Coronary artery (tissue), 2 donors: Measurements from ENCODE around the gene MARF1.

Source experiments
- DNase-seq: peaks from one replicate; pipeline ENCODE4 v3.0.0-alpha.2; 2017; ENCODE audit warnings: low spot score
- H3K27ac ChIP-seq, 2 donors: fragments of 200-600 bp; sonication (generic); one replicate each; pipeline ENCODE4 v1.5.1; 2016 to 2019
- H3K4me3 ChIP-seq: fragments of 200-600 bp; sonication (generic); 2 replicates; pipeline ENCODE4 v1.5.1; 2016; ENCODE audit warnings: mild to moderate bottlenecking, moderate library complexity
- TF ChIP-seq, protein P1 (sequence below): fragments of 200-600 bp; sonication (generic); IDR thresholded peaks from one replicate; pipeline ENCODE4 v1.5.1; 2019; ENCODE audit warnings: antibody characterized with exemption

Gene MARF1

DNA sequence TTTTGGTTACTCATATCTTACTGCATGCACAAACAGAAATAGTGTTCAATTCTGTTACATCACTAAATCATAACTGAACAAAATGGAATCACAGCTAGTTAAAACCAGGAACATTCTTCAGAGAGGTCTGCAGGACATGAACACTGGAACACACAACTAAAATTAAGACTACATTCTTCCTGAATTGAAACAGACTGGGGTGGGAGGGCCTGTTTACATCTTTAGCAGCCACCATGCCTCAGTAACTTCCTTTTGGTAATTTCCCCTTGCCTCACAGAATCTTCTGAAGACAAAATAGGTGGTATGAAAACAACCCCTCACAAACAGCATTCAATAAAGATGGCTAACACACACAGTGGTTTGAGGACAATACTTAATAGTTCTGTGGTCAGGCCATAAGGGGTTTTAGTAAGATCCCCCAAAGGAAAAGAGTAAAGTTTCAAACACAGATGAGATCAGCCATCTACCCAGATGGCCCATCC is 6.5 kb downstream of the MARF1 start:
- no peak for DNase-seq
- Histone ChIP-seq H3K4me3 (no peak overlapping the region), H3K27ac (no peak overlapping the region)
- TF ChIP-seq, protein P1, sequence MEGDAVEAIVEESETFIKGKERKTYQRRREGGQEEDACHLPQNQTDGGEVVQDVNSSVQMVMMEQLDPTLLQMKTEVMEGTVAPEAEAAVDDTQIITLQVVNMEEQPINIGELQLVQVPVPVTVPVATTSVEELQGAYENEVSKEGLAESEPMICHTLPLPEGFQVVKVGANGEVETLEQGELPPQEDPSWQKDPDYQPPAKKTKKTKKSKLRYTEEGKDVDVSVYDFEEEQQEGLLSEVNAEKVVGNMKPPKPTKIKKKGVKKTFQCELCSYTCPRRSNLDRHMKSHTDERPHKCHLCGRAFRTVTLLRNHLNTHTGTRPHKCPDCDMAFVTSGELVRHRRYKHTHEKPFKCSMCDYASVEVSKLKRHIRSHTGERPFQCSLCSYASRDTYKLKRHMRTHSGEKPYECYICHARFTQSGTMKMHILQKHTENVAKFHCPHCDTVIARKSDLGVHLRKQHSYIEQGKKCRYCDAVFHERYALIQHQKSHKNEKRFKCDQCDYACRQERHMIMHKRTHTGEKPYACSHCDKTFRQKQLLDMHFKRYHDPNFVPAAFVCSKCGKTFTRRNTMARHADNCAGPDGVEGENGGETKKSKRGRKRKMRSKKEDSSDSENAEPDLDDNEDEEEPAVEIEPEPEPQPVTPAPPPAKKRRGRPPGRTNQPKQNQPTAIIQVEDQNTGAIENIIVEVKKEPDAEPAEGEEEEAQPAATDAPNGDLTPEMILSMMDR, result no peak

DNA sequence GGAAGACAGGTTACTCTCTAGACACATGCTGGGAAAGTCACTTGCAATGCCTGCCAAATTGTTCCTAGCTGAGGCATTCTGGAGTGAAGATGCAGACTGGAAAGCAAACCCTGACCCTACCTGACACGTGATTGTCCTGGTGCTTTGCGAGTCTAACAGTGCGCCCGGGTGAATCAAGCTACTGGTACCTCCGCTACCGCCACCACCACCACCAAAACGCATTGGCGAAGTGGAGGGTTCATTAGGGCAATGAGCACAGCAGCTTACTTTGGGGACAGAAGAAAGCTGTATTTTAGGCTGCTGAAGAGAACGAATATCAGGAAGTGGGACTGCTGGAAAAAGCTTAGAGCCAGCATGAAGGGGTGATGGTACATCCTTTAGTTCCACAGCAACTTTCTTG is 7.0 kb downstream of the MARF1 start:
- TF ChIP-seq, protein P1, result no peak
- Histone ChIP-seq H3K27ac (no peak overlapping the region), H3K4me3 (no peak overlapping the region)

DNA sequence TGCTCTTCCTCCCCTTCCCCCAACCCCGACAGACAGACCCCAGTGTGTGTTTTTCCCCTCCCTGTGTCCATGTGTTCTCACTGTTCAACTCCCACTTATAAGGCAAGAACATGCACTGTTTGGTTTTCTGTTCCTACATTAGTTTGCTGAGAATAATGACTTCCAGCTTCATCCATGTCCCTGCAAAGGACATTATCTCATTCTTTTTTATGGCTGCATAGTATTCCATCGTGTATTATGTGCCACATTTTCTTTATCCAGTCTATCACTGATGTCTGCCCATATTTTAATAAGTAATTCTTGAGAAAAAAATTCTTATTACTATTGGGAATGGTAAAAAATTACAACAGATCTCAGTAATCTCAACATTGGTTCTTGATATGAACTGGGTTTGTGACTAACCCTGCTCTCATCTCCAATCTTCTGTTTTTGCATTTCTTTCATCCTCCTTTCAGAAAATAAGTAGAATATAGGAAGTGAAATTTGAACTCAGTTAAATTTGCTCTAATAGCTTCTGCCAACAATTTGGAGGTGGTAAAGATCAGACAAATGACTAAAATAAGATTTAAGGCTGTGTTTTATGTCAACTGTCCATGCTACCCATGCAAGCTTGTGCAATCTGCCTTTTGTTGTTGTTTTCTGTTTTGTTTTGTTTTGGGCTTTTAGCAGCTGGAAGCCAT is 11.1 kb downstream of the MARF1 start:
- H3K27ac ChIP-seq, result no peak overlapping the region

More for the DNA sequence above, 7.0 kb downstream of the MARF1 start:
- no peak for DNase-seq

DNA sequence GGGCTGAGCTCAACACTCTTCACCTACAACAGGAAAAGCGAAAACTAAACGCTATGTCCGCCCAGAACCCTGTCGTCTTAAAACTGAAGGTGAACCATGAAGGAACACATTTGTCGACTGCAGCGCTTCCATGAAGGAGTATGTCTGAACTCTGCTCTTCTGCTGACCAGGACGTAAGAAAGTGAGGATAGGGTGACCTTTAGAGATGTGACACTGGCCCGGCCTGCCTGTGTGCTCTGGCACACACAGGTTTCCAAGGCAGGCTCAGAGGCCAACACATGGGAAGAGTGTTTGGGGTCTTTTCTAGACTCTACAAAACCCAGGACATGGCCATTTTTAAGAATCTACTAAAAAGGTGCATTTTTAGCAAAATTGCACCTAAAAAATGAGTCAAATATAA is 21.1 kb downstream of the MARF1 start:
- DNase-seq, result no peak
- Histone ChIP-seq H3K4me3 (no peak overlapping the region), H3K27ac (no peak overlapping the region)
- TF ChIP-seq, protein P1, result no peak

More for the DNA sequence above, 11.1 kb downstream of the MARF1 start:
- no peak overlapping the region for H3K4me3 ChIP-seq
- TF ChIP-seq, protein P1, result no peak
- DNase-seq, result no peak

DNA sequence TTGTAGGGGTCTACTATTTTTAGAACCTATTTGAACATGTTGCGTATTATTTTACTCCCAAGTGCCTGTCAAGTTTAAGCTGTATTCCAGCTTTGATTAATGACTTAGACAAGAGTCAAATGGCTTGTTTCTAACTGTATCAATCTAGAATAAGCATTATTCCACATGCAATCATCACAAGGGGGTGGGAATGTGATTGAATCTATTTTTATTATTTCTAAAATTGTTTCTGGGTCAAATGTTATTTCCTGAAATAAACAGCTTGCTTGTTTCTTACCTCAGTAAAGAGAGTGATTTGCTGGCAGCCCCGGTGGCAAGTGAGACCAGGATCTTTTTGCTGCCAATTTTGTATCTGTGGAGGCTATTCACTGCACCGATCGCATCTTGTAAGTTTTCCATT is 21.5 kb downstream of the MARF1 start:
- TF ChIP-seq, protein P1, result no peak
- DNase-seq, result no peak
- Histone ChIP-seq H3K27ac (no peak overlapping the region), H3K4me3 (no peak overlapping the region)

DNA sequence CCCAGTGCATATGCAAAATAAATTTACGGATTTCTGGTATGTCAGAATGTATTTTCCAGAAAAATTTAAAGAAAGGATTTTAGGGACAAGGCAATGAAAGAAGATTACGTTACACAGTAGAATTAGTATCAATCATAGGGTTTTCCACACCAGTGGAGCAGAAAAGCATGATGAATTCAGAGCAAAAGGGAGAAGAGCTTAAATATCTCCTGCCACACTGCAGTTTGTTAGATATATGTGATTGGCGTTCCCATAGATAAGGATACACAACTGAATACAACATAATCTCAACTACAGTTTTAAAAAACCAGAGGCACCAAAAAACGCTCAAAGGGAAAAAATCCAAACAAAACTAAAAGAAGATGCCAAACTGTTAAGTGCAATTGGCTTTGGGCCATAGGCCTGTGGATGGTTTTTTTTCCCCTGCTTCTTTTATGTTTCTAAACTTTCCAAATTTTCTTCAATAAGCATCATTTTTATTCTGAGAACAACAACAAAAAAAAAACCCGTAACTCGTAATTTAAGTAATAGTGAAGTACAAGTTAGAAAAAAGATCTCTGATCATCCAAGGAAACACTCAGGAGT is 22.3 kb downstream of the MARF1 start:
- TF ChIP-seq, protein P1, result no peak
- Histone ChIP-seq H3K4me3 (no peak overlapping the region), H3K27ac (no peak overlapping the region)
- DNase-seq, result no peak

DNA sequence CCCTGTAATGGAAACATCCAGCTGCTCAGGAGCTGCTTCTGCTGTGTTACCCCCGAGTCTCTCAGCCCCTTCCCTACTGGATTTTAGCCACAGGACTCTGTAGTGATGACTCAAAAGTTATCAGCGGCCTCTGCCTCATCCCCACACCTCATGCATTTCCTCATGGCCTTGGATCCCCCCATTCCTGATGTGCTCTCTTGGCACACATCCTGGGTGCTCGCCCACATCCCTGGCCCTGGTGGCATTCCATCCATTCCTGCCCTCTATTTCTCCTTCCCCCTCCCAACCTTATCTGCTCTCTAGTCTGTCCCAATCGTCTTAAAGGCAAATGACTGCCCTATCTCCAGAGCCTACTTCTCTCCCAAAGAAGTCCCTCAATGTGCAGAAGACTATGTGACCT is 24.6 kb downstream of the MARF1 start:
- DNase-seq, result no peak
- TF ChIP-seq, protein P1, result no peak
- Histone ChIP-seq H3K4me3 (no peak overlapping the region), H3K27ac (no peak overlapping the region)
